Mesenchymal stem cell (in vitro differentiated cells and primary cell): ENCODE data around the gene AGAP1.
A peak's percentile ranks its signal among the peaks of the same experiment; 100 is the strongest.

Experiments used
- DNase-seq: peaks from one replicate; pipeline ENCODE4 v3.0.0-alpha.2; 2013
- H2AFZ ChIP-seq: one replicate; pipeline ENCODE4 v1.6.1; 2013; ENCODE audit warnings: low read depth, mild to moderate bottlenecking, control low read depth, inconsistent platforms, low read length, moderate library complexity
- H2AK5ac ChIP-seq: 2 replicates; pipeline ENCODE4 v1.6.1; 2013; ENCODE audit warnings: low read length, moderate library complexity, mild to moderate bottlenecking, inconsistent platforms; ENCODE audit not compliant: severe bottlenecking
- H2BK120ac ChIP-seq: one replicate; pipeline ENCODE4 v1.6.1; 2013; ENCODE audit warnings: low read depth, mild to moderate bottlenecking, inconsistent platforms, low read length, moderate library complexity
- H2BK12ac ChIP-seq, 2 experiments: one replicate each; pipeline ENCODE4 v1.6.1; 2013; ENCODE audit warnings: inconsistent platforms in 2 of 2, low read length in 2 of 2, mild to moderate bottlenecking in 2 of 2, moderate library complexity in 2 of 2, control low read depth in 1 of 2
- H2BK15ac ChIP-seq: one replicate; pipeline ENCODE4 v1.6.1; 2013; ENCODE audit warnings: mild to moderate bottlenecking, low read depth, inconsistent platforms; ENCODE audit not compliant: poor library complexity, severe bottlenecking
- H2BK5ac ChIP-seq: 2 replicates; pipeline ENCODE4 v1.6.1; 2013; ENCODE audit warnings: low read depth, mild to moderate bottlenecking, low read length, control low read depth, inconsistent platforms; ENCODE audit not compliant: poor library complexity, severe bottlenecking
- H3K14ac ChIP-seq, 2 experiments: one replicate each; pipeline ENCODE4 v1.6.1; 2013; ENCODE audit warnings: inconsistent platforms in 2 of 2, low read length in 2 of 2, control low read depth in 1 of 2, mild to moderate bottlenecking in 1 of 2, moderate library complexity in 1 of 2
- H3K18ac ChIP-seq, 2 experiments: one replicate each; pipeline ENCODE4 v1.6.1; 2013; ENCODE audit warnings: inconsistent platforms in 2 of 2, low read length in 2 of 2, control low read depth in 1 of 2, low read depth in 1 of 2, mild to moderate bottlenecking in 1 of 2
- H3K23ac ChIP-seq, 2 experiments: one replicate each; pipeline ENCODE4 v1.6.1; 2013; ENCODE audit warnings: inconsistent platforms in 2 of 2, low read length in 2 of 2, mild to moderate bottlenecking in 2 of 2, moderate library complexity in 2 of 2, control low read depth in 1 of 2
- H3K27ac ChIP-seq: 2 replicates; pipeline ENCODE4 v1.5.1; 2013; ENCODE audit warnings: mild to moderate bottlenecking, moderate library complexity, low read length, control low read depth, inconsistent platforms; ENCODE audit not compliant: poor library complexity, severe bottlenecking
- H3K27me3 ChIP-seq, 2 experiments: 2 replicates each; pipeline versions ENCODE4 v1.6.1 to v1.7.0; 2013; ENCODE audit warnings: low read length in 2 of 2, mild to moderate bottlenecking in 2 of 2, moderate library complexity in 2 of 2, control low read depth in 1 of 2, inconsistent platforms in 1 of 2; ENCODE audit not compliant: control insufficient read depth in 1 of 2, insufficient read depth in 1 of 2
- H3K36me3 ChIP-seq, 2 experiments: 2 replicates each; pipeline versions ENCODE4 v1.6.1 to v1.7.0; 2013; ENCODE audit warnings: low read length in 2 of 2, control low read depth in 1 of 2, inconsistent platforms in 1 of 2, low read depth in 1 of 2, mild to moderate bottlenecking in 1 of 2; ENCODE audit not compliant: insufficient read depth in 2 of 2, control insufficient read depth in 1 of 2
- H3K4ac ChIP-seq, 2 experiments: one replicate each; pipeline ENCODE4 v1.6.1; 2013; ENCODE audit warnings: inconsistent platforms in 2 of 2, low read length in 2 of 2, mild to moderate bottlenecking in 2 of 2, moderate library complexity in 2 of 2, control low read depth in 1 of 2, low read depth in 1 of 2
- H3K4me1 ChIP-seq: 2 replicates; pipeline ENCODE4 v1.6.1; 2013; ENCODE audit warnings: low read depth, low read length, control low read depth; ENCODE audit not compliant: control insufficient read depth, insufficient read depth
- H3K4me2 ChIP-seq: 2 replicates; pipeline ENCODE4 v1.6.1; 2013; ENCODE audit warnings: low read length, mild to moderate bottlenecking, inconsistent platforms; ENCODE audit not compliant: poor library complexity, severe bottlenecking
- H3K4me3 ChIP-seq, 2 experiments: 2 replicates each; pipeline versions ENCODE4 v1.5.1 to v1.7.0; 2013; ENCODE audit warnings: low read length in 2 of 2, mild to moderate bottlenecking in 2 of 2, control low read depth in 1 of 2, low read depth in 1 of 2; ENCODE audit not compliant: insufficient read depth in 1 of 2
- H3K79me1 ChIP-seq: replicated peaks from 2 replicates; pipeline ENCODE4 v1.6.1; 2013; ENCODE audit warnings: mild to moderate bottlenecking, control low read depth, low read length, inconsistent platforms; ENCODE audit not compliant: poor library complexity, severe bottlenecking
- H3K9ac ChIP-seq: 2 replicates; pipeline ENCODE4 v1.7.0; 2013; ENCODE audit warnings: mild to moderate bottlenecking, low read length, moderate library complexity
- H3K9me3 ChIP-seq: 2 replicates; pipeline ENCODE4 v1.7.0; 2013; ENCODE audit warnings: mild to moderate bottlenecking, low read length; ENCODE audit not compliant: control insufficient read depth
- H4K8ac ChIP-seq: one replicate; pipeline ENCODE4 v1.6.1; 2013; ENCODE audit warnings: inconsistent platforms, mild to moderate bottlenecking, low read length, moderate library complexity
- H4K91ac ChIP-seq: one replicate; pipeline ENCODE4 v1.6.1; 2013; ENCODE audit warnings: mild to moderate bottlenecking, low read length, inconsistent platforms
- WGBS: methylation state at CpG from one replicate; pipeline ENCODE4 v1.1.7; 2013; ENCODE audit warnings: mixed read lengths; 5-methylcytosine and 5-hydroxymethylcytosine counted together

The AGAP1 gene

GRCh38 chr2:235647877-235648276 lies 154.0 kb downstream of the AGAP1 start:
- Histone ChIP-seq H2BK5ac (no peak overlapping the region), H3K4me3 (no peak overlapping the region), H3K9me3 (no peaks in the 10 kb centered on the region), H3K27ac (no peak overlapping the region), H3K36me3 (no peaks in the 10 kb centered on the region), H3K18ac (peak overlapping the region in 1 of 2 experiments; percentile 11), H3K27me3 (no peaks in the 10 kb centered on the region), H2BK15ac (no peak overlapping the region), H2BK120ac (no peak overlapping the region), H4K8ac (no peak overlapping the region), H2BK12ac (no peak overlapping the region), H3K4me2 (no peak overlapping the region), H3K4me1 (peaks cover 3% of the 10 kb centered on the region), H3K4ac (no peak overlapping the region), H2AK5ac (no peak overlapping the region), H3K14ac (no peak overlapping the region), H4K91ac (no peak overlapping the region), H2AFZ (no peak overlapping the region), H3K9ac (no peak overlapping the region), H3K23ac (no peak overlapping the region), H3K79me1 (peaks cover 62% of the 10 kb centered on the region)
- 100% methylated on average over 1 of the region's 3 CpGs for WGBS
- DNase-seq = no peak

- no peak overlapping the region for H3K4me2 ChIP-seq
These were observed 155.6 kb downstream of the AGAP1 start for GRCh38 chr2:235649418-235649817.

DNA sequence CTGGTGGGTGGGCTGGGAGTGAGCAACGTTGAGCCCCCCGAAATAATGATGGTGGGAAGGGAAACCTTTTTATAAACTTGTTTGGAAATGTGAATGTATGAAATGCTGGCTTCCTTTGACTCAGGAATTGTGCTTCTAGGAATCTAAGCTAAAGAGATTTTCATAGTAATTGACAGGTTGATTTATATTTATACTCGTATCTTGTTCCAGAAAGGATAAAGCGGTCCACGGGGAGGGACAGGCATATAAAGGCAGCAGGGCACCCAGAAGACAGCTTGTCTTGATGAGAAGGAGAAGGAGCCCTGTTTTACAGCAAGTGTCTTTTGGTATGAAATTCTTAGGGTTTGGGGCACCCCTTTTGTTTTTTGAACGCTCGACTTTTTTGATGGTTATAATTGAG lies 157.8 kb downstream of the AGAP1 start:
- Histone ChIP-seq H3K4me1 (peaks cover 5% of the 10 kb centered on the region), H3K27me3 (no peaks in the 10 kb centered on the region), H3K4me2 (no peak overlapping the region), H4K8ac (no peak overlapping the region), H2BK120ac (no peak overlapping the region), H3K27ac (no peak overlapping the region), H3K23ac (no peak overlapping the region), H2BK5ac (no peak overlapping the region), H4K91ac (no peak overlapping the region), H3K4ac (no peak overlapping the region), H2BK15ac (no peak overlapping the region), H3K4me3 (no peak overlapping the region), H2BK12ac (no peak overlapping the region), H3K9me3 (no peaks in the 10 kb centered on the region), H3K14ac (no peak overlapping the region), H2AFZ (no peak overlapping the region), H3K18ac (no peak overlapping the region), H3K79me1 (peaks cover 49% of the 10 kb centered on the region), H3K9ac (no peak overlapping the region), H3K36me3 (no peaks in the 10 kb centered on the region), H2AK5ac (no peak overlapping the region)
- no peak for DNase-seq
- WGBS = 88% methylated on average over 7 of the region's 7 CpGs

More at GRCh38 chr2:235649418-235649817, 155.6 kb downstream of the AGAP1 start:
- peaks cover 2% of the 10 kb centered on the region for H3K4me1 ChIP-seq
- no peak overlapping the region for H3K23ac ChIP-seq
- 94% methylated on average over 9 of the region's 9 CpGs for WGBS
- no peak overlapping the region for H3K14ac ChIP-seq
- no peak overlapping the region for H3K18ac ChIP-seq
- no peak overlapping the region for H2BK120ac ChIP-seq
- no peak overlapping the region for H2AK5ac ChIP-seq
- no peak overlapping the region for H3K4me3 ChIP-seq
- no peaks in the 10 kb centered on the region for H3K27me3 ChIP-seq
- H3K27ac ChIP-seq = no peak overlapping the region
- H2BK12ac ChIP-seq = no peak overlapping the region
- H3K79me1 ChIP-seq = peaks cover 54% of the 10 kb centered on the region
- H4K8ac ChIP-seq = no peak overlapping the region
- no peak for DNase-seq
- no peak overlapping the region for H2AFZ ChIP-seq
- no peak overlapping the region for H3K4ac ChIP-seq
- H4K91ac ChIP-seq = no peak overlapping the region
- H3K9ac ChIP-seq = no peak overlapping the region
- no peaks in the 10 kb centered on the region for H3K9me3 ChIP-seq
- no peak overlapping the region for H2BK15ac ChIP-seq
- no peak overlapping the region for H2BK5ac ChIP-seq
- H3K36me3 ChIP-seq = no peaks in the 10 kb centered on the region

DNA sequence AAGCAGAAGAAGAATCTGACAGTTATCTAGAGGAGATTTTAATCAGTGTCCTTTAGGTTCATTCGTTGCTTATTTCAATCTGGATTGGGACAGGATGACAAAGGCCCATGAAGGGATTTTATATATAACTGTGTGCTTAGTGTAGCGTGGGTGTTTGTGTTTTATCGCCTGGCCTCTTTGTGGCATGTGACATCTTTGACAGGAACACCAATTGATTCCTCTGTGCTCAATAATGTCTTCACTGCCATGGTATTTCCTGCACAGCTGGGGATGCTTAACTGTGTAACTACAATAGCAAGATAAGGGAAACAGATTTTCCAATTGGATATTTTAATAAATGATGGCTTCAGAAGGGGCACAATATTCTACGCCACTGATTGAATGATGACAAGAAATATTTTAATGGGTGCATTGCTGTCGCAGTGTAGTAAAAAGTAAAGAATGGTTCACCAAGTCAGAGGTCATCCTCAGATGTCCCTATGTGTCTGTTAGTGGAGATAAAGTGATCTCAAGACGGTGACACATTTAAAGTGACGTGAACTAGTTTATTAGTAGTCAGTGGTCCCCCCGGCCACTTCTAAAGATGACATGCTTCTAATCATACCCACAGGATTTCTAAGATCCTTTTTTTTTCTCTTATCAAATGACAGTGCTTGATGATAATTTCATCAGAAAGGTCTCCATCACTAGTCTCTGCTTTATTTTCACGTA lies 160.4 kb downstream of the AGAP1 start:
- Histone ChIP-seq H3K18ac (no peak overlapping the region), H2BK5ac (no peak overlapping the region), H3K27ac (no peak overlapping the region), H2BK120ac (no peak overlapping the region), H3K14ac (no peak overlapping the region), H2AK5ac (no peak overlapping the region), H2BK15ac (no peak overlapping the region), H3K4ac (no peak overlapping the region), H3K4me1 (peaks cover 12% of the 10 kb centered on the region), H3K23ac (no peak overlapping the region), H3K4me3 (no peak overlapping the region), H2AFZ (no peak overlapping the region), H3K4me2 (no peak overlapping the region), H3K36me3 (no peaks in the 10 kb centered on the region), H2BK12ac (no peak overlapping the region), H3K9ac (no peak overlapping the region), H3K9me3 (no peaks in the 10 kb centered on the region), H3K79me1 (peaks cover 45% of the 10 kb centered on the region), H4K8ac (no peak overlapping the region), H3K27me3 (no peaks in the 10 kb centered on the region), H4K91ac (no peak overlapping the region)
- DNase-seq = no peak
- WGBS = 40% methylated on average over 5 of the region's 9 CpGs
